ENCODE measurements around the gene UMODL1.

The UMODL1 gene

DNA sequence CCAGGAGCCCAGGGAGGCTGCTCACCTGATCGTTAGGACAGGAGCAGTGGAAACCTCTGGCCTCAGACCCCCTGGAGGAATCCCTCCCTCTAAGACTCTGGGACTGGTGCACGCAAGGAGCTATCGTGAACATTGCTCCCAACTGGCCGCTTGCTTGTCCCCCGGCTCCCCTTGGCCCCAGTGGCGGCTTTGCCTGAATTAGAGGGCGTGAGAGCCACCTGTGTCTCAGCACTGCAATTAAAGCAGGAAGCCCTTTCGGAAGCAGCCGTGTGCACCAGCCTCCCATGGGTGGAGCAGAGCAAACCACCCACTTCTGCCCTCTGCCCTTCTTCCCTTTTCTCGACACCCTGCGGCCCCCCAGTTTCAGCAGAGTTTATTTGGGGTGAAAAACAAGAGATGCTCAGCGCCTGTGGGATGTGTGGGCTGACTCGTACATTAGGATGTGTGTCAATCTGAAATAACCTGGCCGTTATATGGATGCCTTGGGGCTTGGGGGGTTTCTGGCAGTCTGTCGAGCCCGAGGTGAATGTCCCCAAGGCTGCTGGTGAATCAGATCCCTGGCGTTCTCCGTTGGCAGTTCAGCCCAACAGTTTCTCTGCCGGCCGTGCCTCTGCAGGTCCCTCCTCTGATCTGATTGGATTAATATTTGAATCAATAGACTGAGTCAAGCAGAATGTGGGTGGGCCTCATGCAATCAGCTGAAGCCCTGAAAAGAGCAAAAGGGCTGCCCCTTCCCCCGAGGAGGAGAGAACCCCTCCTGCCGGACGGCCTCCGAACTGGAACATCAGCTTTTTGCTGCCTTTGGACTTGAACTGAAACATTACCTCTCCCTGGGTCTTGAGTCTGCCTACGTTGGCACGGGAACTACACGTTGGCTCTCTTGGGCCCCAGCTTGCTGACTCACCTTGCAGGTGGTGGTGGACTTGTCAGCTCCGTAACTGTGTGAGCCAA lies 7.3 kb upstream of the UMODL1 start:
- TF ChIP-seq TEAD4 (IDR thresholded peaks at IDR 0.05) (no peak), EP300 (IDR thresholded peaks at IDR 0.05; ENCODE audit: borderline replicate concordance) (no peak), FOXM1 (IDR thresholded peaks at IDR 0.05; ENCODE audit: borderline replicate concordance, low read depth) (no peak), RAD21 (IDR thresholded peaks at IDR 0.05; ENCODE audit: low read depth) (no peak), YY1 (IDR thresholded peaks at IDR 0.05; ENCODE audit: low read depth) (no peak), TAF1 (IDR thresholded peaks at IDR 0.05; ENCODE audit: low read depth) (no peak), TCF12 (IDR thresholded peaks at IDR 0.05; ENCODE audit: low read depth) (no peak), CREB1 (IDR thresholded peaks at IDR 0.05; ENCODE audit: low read depth) (no peak)
- TF ChIP-seq, protein P1, sequence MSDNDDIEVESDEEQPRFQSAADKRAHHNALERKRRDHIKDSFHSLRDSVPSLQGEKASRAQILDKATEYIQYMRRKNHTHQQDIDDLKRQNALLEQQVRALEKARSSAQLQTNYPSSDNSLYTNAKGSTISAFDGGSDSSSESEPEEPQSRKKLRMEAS (IDR thresholded peaks at IDR 0.05) = no peak

DNA sequence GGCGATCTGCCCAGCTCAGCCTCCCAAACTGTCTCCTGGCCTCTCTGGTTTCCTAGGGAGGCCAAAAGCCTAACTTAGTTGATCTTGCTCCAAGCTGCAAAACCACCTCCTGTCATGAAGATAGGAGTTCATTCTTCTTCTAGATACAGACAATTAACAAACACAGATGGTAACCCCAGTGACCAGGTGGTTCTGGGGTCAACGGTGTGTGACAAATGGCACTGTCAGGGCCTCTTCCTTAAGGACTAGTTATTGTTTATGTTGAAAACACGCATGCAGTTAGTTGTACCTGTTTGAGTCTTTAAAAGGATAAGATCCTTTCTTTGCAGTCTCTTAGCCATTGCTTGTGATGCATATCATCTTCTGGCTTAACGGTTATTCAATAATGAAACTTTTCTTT lies 4.6 kb upstream of the UMODL1 start:
- TF ChIP-seq TCF12 (IDR thresholded peaks at IDR 0.05; ENCODE audit: low read depth) (no peak), YY1 (IDR thresholded peaks at IDR 0.05; ENCODE audit: low read depth) (no peak), NFIC (IDR thresholded peaks at IDR 0.05) (no peak), TAF1 (IDR thresholded peaks at IDR 0.05; ENCODE audit: low read depth) (no peak), RAD21 (IDR thresholded peaks at IDR 0.05; ENCODE audit: low read depth) (no peak), CEBPB (IDR thresholded peaks at IDR 0.05) (no peak)
- TF ChIP-seq, protein P2, sequence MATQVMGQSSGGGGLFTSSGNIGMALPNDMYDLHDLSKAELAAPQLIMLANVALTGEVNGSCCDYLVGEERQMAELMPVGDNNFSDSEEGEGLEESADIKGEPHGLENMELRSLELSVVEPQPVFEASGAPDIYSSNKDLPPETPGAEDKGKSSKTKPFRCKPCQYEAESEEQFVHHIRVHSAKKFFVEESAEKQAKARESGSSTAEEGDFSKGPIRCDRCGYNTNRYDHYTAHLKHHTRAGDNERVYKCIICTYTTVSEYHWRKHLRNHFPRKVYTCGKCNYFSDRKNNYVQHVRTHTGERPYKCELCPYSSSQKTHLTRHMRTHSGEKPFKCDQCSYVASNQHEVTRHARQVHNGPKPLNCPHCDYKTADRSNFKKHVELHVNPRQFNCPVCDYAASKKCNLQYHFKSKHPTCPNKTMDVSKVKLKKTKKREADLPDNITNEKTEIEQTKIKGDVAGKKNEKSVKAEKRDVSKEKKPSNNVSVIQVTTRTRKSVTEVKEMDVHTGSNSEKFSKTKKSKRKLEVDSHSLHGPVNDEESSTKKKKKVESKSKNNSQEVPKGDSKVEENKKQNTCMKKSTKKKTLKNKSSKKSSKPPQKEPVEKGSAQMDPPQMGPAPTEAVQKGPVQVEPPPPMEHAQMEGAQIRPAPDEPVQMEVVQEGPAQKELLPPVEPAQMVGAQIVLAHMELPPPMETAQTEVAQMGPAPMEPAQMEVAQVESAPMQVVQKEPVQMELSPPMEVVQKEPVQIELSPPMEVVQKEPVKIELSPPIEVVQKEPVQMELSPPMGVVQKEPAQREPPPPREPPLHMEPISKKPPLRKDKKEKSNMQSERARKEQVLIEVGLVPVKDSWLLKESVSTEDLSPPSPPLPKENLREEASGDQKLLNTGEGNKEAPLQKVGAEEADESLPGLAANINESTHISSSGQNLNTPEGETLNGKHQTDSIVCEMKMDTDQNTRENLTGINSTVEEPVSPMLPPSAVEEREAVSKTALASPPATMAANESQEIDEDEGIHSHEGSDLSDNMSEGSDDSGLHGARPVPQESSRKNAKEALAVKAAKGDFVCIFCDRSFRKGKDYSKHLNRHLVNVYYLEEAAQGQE (IDR thresholded peaks at IDR 0.05; ENCODE audit: low read depth) = no peak
- TF ChIP-seq, protein P1 (IDR thresholded peaks at IDR 0.05) = no peak

DNA sequence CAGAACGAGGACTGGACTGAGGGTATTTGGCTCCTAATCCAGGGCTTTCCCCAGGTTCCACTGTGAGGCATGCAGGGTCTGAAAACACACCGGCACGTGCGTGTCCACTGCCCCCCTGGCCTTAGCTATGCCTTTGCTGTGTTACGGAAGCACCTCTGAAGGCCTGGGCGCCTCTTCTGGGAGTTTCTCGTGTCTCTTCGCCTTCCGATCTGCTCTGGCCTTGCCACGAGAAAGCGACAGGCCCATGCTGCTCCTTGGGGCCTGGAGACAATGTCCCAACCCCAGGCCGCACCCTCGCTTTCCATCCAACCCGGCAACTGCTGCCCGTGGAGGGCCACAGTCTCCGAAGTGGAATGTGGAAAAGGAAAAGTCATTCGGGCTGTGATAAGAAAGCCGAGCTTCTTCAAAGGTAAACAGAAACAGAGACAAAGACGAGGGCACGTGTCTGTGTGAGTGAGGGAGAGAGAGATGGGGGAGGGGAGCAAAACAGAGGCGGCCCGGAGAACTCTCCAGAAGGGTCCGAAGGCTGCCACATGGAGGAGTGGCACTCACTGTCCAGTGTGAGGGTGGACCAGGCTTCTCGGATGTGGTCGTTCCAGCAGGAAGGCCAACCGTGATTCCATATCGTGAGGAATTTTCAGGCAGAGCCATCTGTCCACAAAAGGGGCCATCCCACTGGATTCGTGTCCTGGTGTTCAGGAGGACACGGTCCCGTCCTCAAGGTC lies 3.4 kb upstream of the UMODL1 start:
- TF ChIP-seq NFIC (IDR thresholded peaks at IDR 0.05) (no peak), ZBTB7A (IDR thresholded peaks at IDR 0.05; ENCODE audit: low read depth) (no peak), YY1 (IDR thresholded peaks at IDR 0.05; ENCODE audit: low read depth) (no peak), FOXM1 (IDR thresholded peaks at IDR 0.05; ENCODE audit: borderline replicate concordance, low read depth) (no peak), CEBPB (IDR thresholded peaks at IDR 0.05) (no peak), RAD21 (IDR thresholded peaks at IDR 0.05; ENCODE audit: low read depth) (no peak), TCF12 (IDR thresholded peaks at IDR 0.05; ENCODE audit: low read depth) (no peak), TAF1 (IDR thresholded peaks at IDR 0.05; ENCODE audit: low read depth) (no peak), TEAD4 (IDR thresholded peaks at IDR 0.05) (no peak), EP300 (IDR thresholded peaks at IDR 0.05; ENCODE audit: borderline replicate concordance) (no peak), EGR1 (IDR thresholded peaks at IDR 0.05) (no peak), CREB1 (IDR thresholded peaks at IDR 0.05; ENCODE audit: low read depth) (no peak)
- TF ChIP-seq, protein P3, sequence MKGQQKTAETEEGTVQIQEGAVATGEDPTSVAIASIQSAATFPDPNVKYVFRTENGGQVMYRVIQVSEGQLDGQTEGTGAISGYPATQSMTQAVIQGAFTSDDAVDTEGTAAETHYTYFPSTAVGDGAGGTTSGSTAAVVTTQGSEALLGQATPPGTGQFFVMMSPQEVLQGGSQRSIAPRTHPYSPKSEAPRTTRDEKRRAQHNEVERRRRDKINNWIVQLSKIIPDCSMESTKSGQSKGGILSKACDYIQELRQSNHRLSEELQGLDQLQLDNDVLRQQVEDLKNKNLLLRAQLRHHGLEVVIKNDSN (IDR thresholded peaks at IDR 0.05) = no peak
- TF ChIP-seq, protein P1 (IDR thresholded peaks at IDR 0.05) = no peak
- TF ChIP-seq, protein P2 (IDR thresholded peaks at IDR 0.05; ENCODE audit: low read depth) = no peak

DNA sequence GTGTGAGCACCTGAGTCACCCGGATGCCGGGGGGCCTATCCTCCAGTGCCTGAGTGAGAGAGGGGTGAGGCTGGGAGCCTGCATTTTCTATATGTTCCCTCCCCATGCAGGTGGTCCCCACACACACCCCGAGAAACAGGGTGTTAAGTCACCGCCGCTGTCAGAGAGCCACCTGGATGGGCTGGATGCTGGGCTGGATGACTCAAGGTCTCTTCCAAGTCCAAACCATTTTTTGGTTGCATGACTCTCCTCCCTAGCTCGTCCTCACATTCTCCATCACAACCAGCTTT lies 2.9 kb upstream of the UMODL1 start:
- no peak for TF ChIP-seq CEBPB (IDR thresholded peaks at IDR 0.05)
- no peak for TF ChIP-seq EGR1 (IDR thresholded peaks at IDR 0.05)
- TF ChIP-seq, protein P1 (IDR thresholded peaks at IDR 0.05) = no peak
- TF ChIP-seq RAD21 (IDR thresholded peaks at IDR 0.05; ENCODE audit: low read depth) = no peak
- TF ChIP-seq, protein P2 (IDR thresholded peaks at IDR 0.05; ENCODE audit: low read depth) = no peak
- no peak for TF ChIP-seq NFIC (IDR thresholded peaks at IDR 0.05)
- no peak for TF ChIP-seq EP300 (IDR thresholded peaks at IDR 0.05; ENCODE audit: borderline replicate concordance)
- TF ChIP-seq ZBTB7A (IDR thresholded peaks at IDR 0.05; ENCODE audit: low read depth) = no peak
- TF ChIP-seq, protein P3 (IDR thresholded peaks at IDR 0.05) = no peak
- TF ChIP-seq FOXM1 (IDR thresholded peaks at IDR 0.05; ENCODE audit: borderline replicate concordance, low read depth) = no peak
- TF ChIP-seq YY1 (IDR thresholded peaks at IDR 0.05; ENCODE audit: low read depth) = no peak
- no peak for TF ChIP-seq TCF12 (IDR thresholded peaks at IDR 0.05; ENCODE audit: low read depth)
